Duodenal mucosa (tissue), 2 donors: ENCODE measurements around the gene METTL16.
"Not testable (repeated sequence)": the region's sequence is repeated elsewhere in the genome, so short reads cannot be mapped to it uniquely, and the experiment has no call there.

Experiments
- H3K27ac ChIP-seq: one replicate; pipeline ENCODE4 v1.7.0; 2013; ENCODE audit warnings: low read depth, low read length
- H3K27me3 ChIP-seq, 2 donors: one replicate each; pipeline ENCODE4 v1.7.0; 2013; ENCODE audit warnings: low read length in 2 of 2, control low read depth in 1 of 2; ENCODE audit not compliant: insufficient read depth in 2 of 2, control insufficient read depth in 1 of 2
- H3K36me3 ChIP-seq, 2 donors: one replicate each; pipeline ENCODE4 v1.7.0; 2013; ENCODE audit warnings: low read length in 2 of 2, control low read depth in 1 of 2; ENCODE audit not compliant: insufficient read depth in 2 of 2, control insufficient read depth in 1 of 2
- H3K4me1 ChIP-seq, 2 donors: one replicate each; pipeline ENCODE4 v1.7.0; 2013; ENCODE audit warnings: low read length in 2 of 2, control low read depth in 1 of 2; ENCODE audit not compliant: insufficient read depth in 2 of 2, control insufficient read depth in 1 of 2
- H3K4me3 ChIP-seq, 2 donors: one replicate each; pipeline ENCODE4 v1.7.0; 2013; ENCODE audit warnings: low read length in 2 of 2, low read depth in 1 of 2
- H3K9ac ChIP-seq, 2 donors: one replicate each; pipeline ENCODE4 v1.7.0; 2013; ENCODE audit warnings: low read length in 2 of 2, low read depth in 1 of 2
- H3K9me3 ChIP-seq, 2 donors: one replicate each; pipeline ENCODE4 v1.7.0; 2013; ENCODE audit warnings: low read length in 2 of 2, control low read depth in 1 of 2; ENCODE audit not compliant: control insufficient read depth in 1 of 2

The METTL16 gene

GRCh38 chr17:2511462-2512369, at the start of gene METTL16:
TSS of gene METTL16 (minus strand) at chr17:2511888. CDS start at chr17:2502331, 9,557 bp downstream.
- Histone ChIP-seq H3K4me3 (peak within 1 kb of the TSS; percentile 98 to 99), H3K4me1 (peaks cover 16 to 17% of the 10 kb centered on the region in 2 donors), H3K36me3 (no peaks in the 10 kb centered on the region), H3K9me3 (no peaks in the 10 kb centered on the region), H3K27ac (peak within 1 kb of the TSS; percentile 84), H3K9ac (peak within 1 kb of the TSS; percentile 87 to 93), H3K27me3 (no peaks in the 10 kb centered on the region)

- no peaks in the 10 kb centered on the region for H3K4me1 ChIP-seq
- H3K27ac ChIP-seq = no peak overlapping the region
- no peak overlapping the region for H3K9ac ChIP-seq
- H3K27me3 ChIP-seq = no peaks in the 10 kb centered on the region
- no peaks in the 10 kb centered on the region for H3K36me3 ChIP-seq
- peaks cover 0 to 4% of the 10 kb centered on the region in 2 donors for H3K9me3 ChIP-seq
- no peak overlapping the region for H3K4me3 ChIP-seq
These were observed 49.0 kb upstream of the METTL16 start for GRCh38 chr17:2560658-2561057.

- Histone ChIP-seq H3K9me3 (no peaks in the 10 kb centered on the region), H3K4me3 (no peak overlapping the region), H3K4me1 (peaks cover 0 to 8% of the 10 kb centered on the region in 2 donors), H3K9ac (no peak overlapping the region), H3K27me3 (no peaks in the 10 kb centered on the region), H3K27ac (no peak overlapping the region), H3K36me3 (no peaks in the 10 kb centered on the region)
These were observed 40.2 kb upstream of the METTL16 start for GRCh38 chr17:2551928-2552327.

GRCh38 chr17:2551493-2551892, 39.8 kb upstream of the METTL16 start:
- no peaks in the 10 kb centered on the region for H3K36me3 ChIP-seq
- H3K9ac ChIP-seq = no peak overlapping the region
- no peak overlapping the region for H3K27ac ChIP-seq
- no peak overlapping the region for H3K4me3 ChIP-seq
- H3K27me3 ChIP-seq = no peaks in the 10 kb centered on the region
- no peaks in the 10 kb centered on the region for H3K9me3 ChIP-seq
- H3K4me1 ChIP-seq = peaks cover 0 to 8% of the 10 kb centered on the region in 2 donors

- H3K27ac ChIP-seq = no peak overlapping the region
These were observed 37.9 kb upstream of the METTL16 start for GRCh38 chr17:2549392-2550211.

GRCh38 chr17:2548026-2548425, 36.3 kb upstream of the METTL16 start:
- H3K36me3 ChIP-seq, H3K27me3 ChIP-seq, H3K27ac ChIP-seq, H3K9me3 ChIP-seq, H3K4me3 ChIP-seq, H3K9ac ChIP-seq: not testable (repeated sequence)
- H3K4me1 ChIP-seq = peaks cover 13% of the 10 kb centered on the region in 2 donors

More at GRCh38 chr17:2549392-2550211, 37.9 kb upstream of the METTL16 start:
- H3K4me1 ChIP-seq = peaks cover 8 to 9% of the 10 kb centered on the region in 2 donors
- no peak overlapping the region for H3K9ac ChIP-seq
- H3K36me3 ChIP-seq = no peaks in the 10 kb centered on the region
- no peaks in the 10 kb centered on the region for H3K9me3 ChIP-seq
- H3K27me3 ChIP-seq = no peaks in the 10 kb centered on the region
- H3K4me3 ChIP-seq = no peak overlapping the region

GRCh38 chr17:2547176-2547575, 35.5 kb upstream of the METTL16 start:
- Histone ChIP-seq H3K4me3 (peak overlapping the region in 1 of 2 donors; percentile 22), H3K27me3 (no peaks in the 10 kb centered on the region), H3K4me1 (peaks cover 13 to 16% of the 10 kb centered on the region in 2 donors), H3K9ac (no peak overlapping the region), H3K36me3 (no peaks in the 10 kb centered on the region), H3K27ac (no peak overlapping the region), H3K9me3 (no peaks in the 10 kb centered on the region)

GRCh38 chr17:2545393-2545792, 33.7 kb upstream of the METTL16 start:
- Histone ChIP-seq H3K9me3 (no peaks in the 10 kb centered on the region), H3K27me3 (no peaks in the 10 kb centered on the region), H3K4me3 (no peak overlapping the region), H3K36me3 (no peaks in the 10 kb centered on the region), H3K27ac (peak overlapping the region; percentile 77), H3K4me1 (peaks cover 13 to 16% of the 10 kb centered on the region in 2 donors), H3K9ac (no peak overlapping the region)

- H3K9me3 ChIP-seq = no peaks in the 10 kb centered on the region
- no peaks in the 10 kb centered on the region for H3K27me3 ChIP-seq
- H3K27ac ChIP-seq = peak overlapping the region; percentile 15
- no peaks in the 10 kb centered on the region for H3K36me3 ChIP-seq
- H3K4me1 ChIP-seq = peaks cover 9 to 16% of the 10 kb centered on the region in 2 donors
- H3K4me3 ChIP-seq = peak overlapping the region; percentile 32 to 45
- no peak overlapping the region for H3K9ac ChIP-seq
These were observed 30.8 kb upstream of the METTL16 start for GRCh38 chr17:2542456-2542855.

- Histone ChIP-seq H3K27ac (peak overlapping the region; percentile 15), H3K36me3 (no peaks in the 10 kb centered on the region)
These were observed 30.4 kb upstream of the METTL16 start for GRCh38 chr17:2542056-2542455.

More at GRCh38 chr17:2542056-2542455, 30.4 kb upstream of the METTL16 start:
- Histone ChIP-seq H3K27me3 (no peaks in the 10 kb centered on the region), H3K4me1 (peaks cover 5 to 16% of the 10 kb centered on the region in 2 donors), H3K9me3 (no peaks in the 10 kb centered on the region), H3K9ac (no peak overlapping the region), H3K4me3 (peak overlapping the region; percentile 32 to 45)
